HepG2 (cell line): ENCODE results near the gene ARMH2. TPM values are rescaled to one million over a fixed set of nuclear protein-coding genes. Genes with fewer than 3 reads are reported as not detected.

Experiments
- ATAC-seq: fragments of 200-7000 bp; cut with Tn5 transposase; 3 replicates; pipeline ENCODE4 v1.9.1; 2020; ENCODE audit warnings: mild to moderate bottlenecking, moderate library complexity
- BruUV-seq: library from RNA; stranded (reverse); fragments of 400-500 nt; replicated peaks from 2 replicates; lab custom pipeline; 2021; lab: Mats Ljungman, UMichigan
- CTCF ChIA-PET: fragments of 300-600 bp; formaldehyde crosslinking; extraction: SDS; loops from one replicate; lab custom pipeline; 2021; ENCODE audit warnings: low total read pairs, inconsistent platforms, low intra/inter-chr PET ratio; lab: Yijun Ruan, JAX
- POLR2A ChIA-PET: fragments of 350-600 bp; sonication (Branson Sonifier 250); formaldehyde crosslinking; loops from one replicate; lab custom pipeline; 2020; ENCODE audit warnings: antibody characterized with exemption, inconsistent platforms; lab: Yijun Ruan, JAX
- DNase-seq: peaks from one replicate; pipeline ENCODE4 v3.0.0-alpha.2; 2015; ENCODE audit warnings: low spot score
- FAIRE-seq: peaks from 3 replicates; lab custom pipeline; 2011; peaks lifted over from hg19 to GRCh38; lab: Jason Lieb, UNC
- H2AFZ ChIP-seq: one replicate; pipeline ENCODE4 v1.6.1; 2011; ENCODE audit warnings: low read length, inconsistent platforms
- H3K27ac ChIP-seq: fragments of 300-600 bp; 3 replicates; pipeline ENCODE4 v1.8.0; 2011; ENCODE audit warnings: mixed run types, mild to moderate bottlenecking, mixed read lengths, low read length, inconsistent platforms; ENCODE audit not compliant: insufficient read depth; ENCODE audit errors: extremely low read length
- H3K27me3 ChIP-seq, 2 experiments: fragments of 200-600 bp in 1 of 2; 2 replicates in 1 of 2; 3 replicates in 1 of 2; pipeline versions ENCODE4 v1.6.0 to v1.8.0; 2011; ENCODE audit warnings: low read length in 2 of 2, mild to moderate bottlenecking in 2 of 2, moderate library complexity in 2 of 2, inconsistent platforms in 1 of 2; ENCODE audit not compliant: insufficient read depth in 2 of 2, control insufficient read depth in 1 of 2
- H3K36me3 ChIP-seq, 2 experiments: fragments of 200-600 bp in 1 of 2; replicated peaks in 1 of 2; 2 replicates in 1 of 2; 3 replicates in 1 of 2; pipeline versions ENCODE4 v1.5.1 to v1.8.0; 2011; ENCODE audit warnings: low read length in 2 of 2, inconsistent platforms in 1 of 2; ENCODE audit not compliant: insufficient read depth in 2 of 2, control insufficient read depth in 1 of 2
- H3K4me1 ChIP-seq: 2 replicates; pipeline ENCODE4 v1.5.1; 2012; ENCODE audit warnings: low read length, inconsistent platforms; ENCODE audit not compliant: insufficient read depth
- H3K4me2 ChIP-seq: 2 replicates; pipeline ENCODE4 v1.6.0; 2011; ENCODE audit warnings: low read depth, low read length, inconsistent platforms
- H3K4me3 ChIP-seq, 3 experiments: fragments of 200-600 bp in 1 of 3; sonication (generic), shearing (Covaris generic) in 1 of 3; replicated peaks in 1 of 3; 2 replicates each; pipeline ENCODE4 v1.5.1; 2011 to 2016; ENCODE audit warnings: low read length in 3 of 3, inconsistent platforms in 2 of 3, low read depth in 2 of 3, mild to moderate bottlenecking in 2 of 3, control low read depth in 1 of 3, mixed read lengths in 1 of 3; ENCODE audit not compliant: insufficient read depth in 1 of 3
- H3K79me2 ChIP-seq: one replicate; pipeline ENCODE4 v1.6.1; 2011; ENCODE audit warnings: low read length, inconsistent platforms; ENCODE audit not compliant: insufficient read depth
- H3K9ac ChIP-seq: 2 replicates; pipeline ENCODE4 v1.6.0; 2011; ENCODE audit warnings: mild to moderate bottlenecking, low read depth, low read length, inconsistent platforms; ENCODE audit not compliant: insufficient read depth
- H3K9me3 ChIP-seq: 2 replicates; pipeline ENCODE4 v1.5.1; 2012; ENCODE audit warnings: mild to moderate bottlenecking, low read length
- H4K20me1 ChIP-seq: 2 replicates; pipeline ENCODE4 v1.6.0; 2011; ENCODE audit warnings: inconsistent platforms, mild to moderate bottlenecking, low read length, moderate library complexity; ENCODE audit not compliant: insufficient read depth
- ERF ChIP-seq: IDR thresholded peaks from 2 replicates; pipeline ENCODE4 v1.6.1; 2018; ENCODE audit warnings: missing biosample characterization, missing genetic modification reagents
- GATAD1 ChIP-seq: IDR thresholded peaks from 2 replicates; pipeline ENCODE4 v1.6.1; 2016; ENCODE audit warnings: missing genetic modification reagents, missing compliant biosample characterization
- IKZF5 ChIP-seq: IDR thresholded peaks from 2 replicates; pipeline ENCODE4 v1.6.1; 2018; ENCODE audit warnings: missing genetic modification reagents, mild to moderate bottlenecking, missing compliant biosample characterization
- KLF11 ChIP-seq: IDR thresholded peaks from 2 replicates; pipeline ENCODE4 v1.6.1; 2016; ENCODE audit warnings: missing compliant biosample characterization
- NFKBIZ ChIP-seq: IDR thresholded peaks from 2 replicates; pipeline ENCODE4 v1.6.1; 2018; ENCODE audit warnings: missing genetic modification reagents, missing compliant biosample characterization
- PBX3 ChIP-seq: sonication (generic); formaldehyde crosslinking; IDR thresholded peaks from 2 replicates; pipeline ENCODE4 v1.8.1; 2023; ENCODE audit warnings: missing genetic modification reagents, inconsistent platforms, borderline replicate concordance
- RARA ChIP-seq: IDR thresholded peaks from 2 replicates; pipeline ENCODE4 v1.6.1; 2016; ENCODE audit warnings: missing genetic modification reagents, missing compliant biosample characterization
- RBFOX2 ChIP-seq: fragments of 200-400 bp; formaldehyde crosslinking; IDR thresholded peaks from 2 replicates; pipeline ENCODE4 v1.6.1; 2017; ENCODE audit warnings: low read depth, mild to moderate bottlenecking, low read length
- RFX1 ChIP-seq: fragments of 450-650 bp; IDR thresholded peaks from 2 replicates; pipeline ENCODE4 v1.6.1; 2017
- RFXANK ChIP-seq: IDR thresholded peaks from 2 replicates; pipeline ENCODE4 v1.6.1; 2016
- RNF219 ChIP-seq: sonication (generic); formaldehyde crosslinking; IDR thresholded peaks from 2 replicates; pipeline ENCODE4 v1.5.0; 2020; ENCODE audit warnings: mild to moderate bottlenecking, missing genetic modification reagents
- SAP130 ChIP-seq: IDR thresholded peaks from 2 replicates; pipeline ENCODE4 v1.6.1; 2016; ENCODE audit warnings: low read depth
- SCMH1 ChIP-seq: sonication (generic); formaldehyde crosslinking; IDR thresholded peaks from 2 replicates; pipeline ENCODE4 v1.9.0; 2021; ENCODE audit warnings: missing genetic modification reagents, mild to moderate bottlenecking, borderline replicate concordance
- SIX4 ChIP-seq: sonication (generic); formaldehyde crosslinking; IDR thresholded peaks from 2 replicates; pipeline ENCODE4 v1.4.0; 2020; ENCODE audit warnings: missing genetic modification reagents
- SRSF9 ChIP-seq: fragments of 200-400 bp; formaldehyde crosslinking; IDR thresholded peaks from 2 replicates; pipeline ENCODE4 v1.6.1; 2018; ENCODE audit warnings: borderline replicate concordance, mild to moderate bottlenecking, low read depth, low read length; ENCODE audit not compliant: insufficient read depth, poor library complexity, severe bottlenecking
- TEAD2 ChIP-seq: sonication (generic); formaldehyde crosslinking; IDR thresholded peaks from 2 replicates; pipeline ENCODE4 v1.9.0; 2021; ENCODE audit warnings: missing genetic modification reagents
- ZBTB21 ChIP-seq: sonication (generic); formaldehyde crosslinking; IDR thresholded peaks from 2 replicates; pipeline ENCODE4 v1.4.0; 2020; ENCODE audit warnings: missing genetic modification reagents
- ZFP36 ChIP-seq: fragments of 150-350 bp; IDR thresholded peaks from 2 replicates; pipeline ENCODE4 v1.6.1; 2018; ENCODE audit warnings: borderline replicate concordance, low read length, low read depth; ENCODE audit not compliant: partially characterized antibody
- ZFP41 ChIP-seq: sonication (generic); formaldehyde crosslinking; IDR thresholded peaks from 2 replicates; pipeline ENCODE4 v1.4.0; 2020; ENCODE audit warnings: mild to moderate bottlenecking, missing genetic modification reagents, borderline replicate concordance
- ZNF570 ChIP-seq: sonication (generic); formaldehyde crosslinking; IDR thresholded peaks from 2 replicates; pipeline ENCODE4 v1.4.0; 2020; ENCODE audit warnings: mild to moderate bottlenecking, missing genetic modification reagents, borderline replicate concordance
- ZNF644 ChIP-seq: IDR thresholded peaks from 2 replicates; pipeline ENCODE4 v1.6.1; 2016; ENCODE audit warnings: low read depth
- WGBS: methylation state at CpG from one replicate; pipeline ENCODE4 v1.1.6; 2017; ENCODE audit warnings: low lambda C conversion rate; 5-methylcytosine and 5-hydroxymethylcytosine counted together
- in situ Hi-C: cut with HindIII; loops from 2 replicates; pipeline ENCODE4 v1.10.0; 2017; ENCODE audit warnings: low pct_unique_long_range_greater_than_20kb; ENCODE audit not compliant: extremely low pct_ligation_motif_present
- intact Hi-C: fragments of 100-400 bp; cut with micrococcal nuclease; formaldehyde crosslinking; loops from one replicate; pipeline ENCODE4 v1.10.0; 2022; ENCODE audit not compliant: unreplicated experiment
- polyA plus RNA-seq, 8 experiments: library from polyadenylated mRNA; depleted of rRNA in 3 of 8; stranded (reverse) in 7 of 8; unstranded in 1 of 8; fragments of >200 nt; fragmentation: Illumina TruSeq in 4 of 8; extraction: Trizol in 4 of 8; gene quantifications; 2 replicates each; pipeline versions ENCODE4 v1.2.1 to v1.2.3, GENCODE V29; 2011 to 2016; ENCODE audit warnings: low read depth in 4 of 8, missing spikeins in 1 of 8, mixed read lengths in 1 of 8; ENCODE audit not compliant: insufficient read depth in 1 of 8
- total RNA-seq, 5 experiments: library from RNA; depleted of rRNA; stranded (reverse); fragments of >200 nt; fragmentation: Illumina TruSeq; extraction: Trizol; gene quantifications; 2 replicates each; pipeline ENCODE4 v1.2.3, GENCODE V29; 2016; ENCODE audit warnings: low read depth in 1 of 5

ARMH2 gene
- total and polyA plus RNA-seq, 2 of the 13 experiments (the other 11 are each of a cell fraction or from before 2014, with no cell fraction given): not detected

- TF ChIP-seq ZFP41 (CRISPR knock-in tag): no peak
- TF ChIP-seq ERF (CRISPR knock-in tag): 0 out of 2 replicates have a peak, but pooled peaks have one; percentile 28
- no peak for TF ChIP-seq TEAD2 (CRISPR knock-in tag)
- peak; percentile 52 for TF ChIP-seq RARA (CRISPR knock-in tag)
- 0 out of 2 replicates have a peak, but pooled peaks have one; percentile 21 for TF ChIP-seq GATAD1 (CRISPR knock-in tag)
- peak; percentile 64; the same call in 1 of the 2 replicates for TF ChIP-seq SIX4 (CRISPR knock-in tag)
- TF ChIP-seq ZFP36: no peak
- 0 out of 2 replicates have a peak, but pooled peaks have one; percentile 8 for TF ChIP-seq ZNF644 (CRISPR knock-in tag)
- peak; percentile 56; the same call in 1 of the 2 replicates for TF ChIP-seq SAP130 (CRISPR knock-in tag)
- TF ChIP-seq SRSF9: no peak
Measured at GRCh38 chr6:24799541-24799915, 811 bp upstream of the ARMH2 start (continued).

- CTCF ChIA-PET: no interaction called here
Measured at GRCh38 chr6:24797596-24798216, 1.0 kb downstream of the ARMH2 start.

More at GRCh38 chr6:24797596-24798216, 1.0 kb downstream of the ARMH2 start:
- Histone ChIP-seq H3K9ac (no peak overlapping the region), H2AFZ (no peak overlapping the region), H4K20me1 (no peaks in the 10 kb centered on the region), H3K9me3 (no peaks in the 10 kb centered on the region), H3K4me3 (no peak overlapping the region), H3K79me2 (no peaks in the 10 kb centered on the region), H3K27ac (no peak overlapping the region), H3K36me3 (no peaks in the 10 kb centered on the region), H3K4me2 (no peak overlapping the region), H3K27me3 (no peaks in the 10 kb centered on the region), H3K4me1 (peaks cover 30% of the 10 kb centered on the region)
- FAIRE-seq: no peak
- POLR2A ChIA-PET: interaction anchor here (1.5 kb wide), 1 partner anchor 76 kb away, joined by 4 read pairs; no protein-coding TSS in a partner anchor
- in situ Hi-C loops: no loop called here
- intact Hi-C loops: no loop called here
- TF ChIP-seq NFKBIZ (CRISPR knock-in tag) (no peak), SCMH1 (CRISPR knock-in tag) (no peak), PBX3 (CRISPR knock-in tag) (no peak), RNF219 (no peak), RFX1 (no peak), IKZF5 (CRISPR knock-in tag) (no peak), RFXANK (CRISPR knock-in tag) (no peak), ZBTB21 (CRISPR knock-in tag) (no peak), KLF11 (CRISPR knock-in tag) (no peak), ZNF570 (CRISPR knock-in tag) (no peak), RBFOX2 (no peak)
- BruUV-seq: no TSS peak
- no peak for ATAC-seq
- no peak for DNase-seq
- WGBS: 86% methylated on average over 6 of the region's 6 CpGs
